ENCODE measurements around the gene CNTFR.

Gene CNTFR

DNA sequence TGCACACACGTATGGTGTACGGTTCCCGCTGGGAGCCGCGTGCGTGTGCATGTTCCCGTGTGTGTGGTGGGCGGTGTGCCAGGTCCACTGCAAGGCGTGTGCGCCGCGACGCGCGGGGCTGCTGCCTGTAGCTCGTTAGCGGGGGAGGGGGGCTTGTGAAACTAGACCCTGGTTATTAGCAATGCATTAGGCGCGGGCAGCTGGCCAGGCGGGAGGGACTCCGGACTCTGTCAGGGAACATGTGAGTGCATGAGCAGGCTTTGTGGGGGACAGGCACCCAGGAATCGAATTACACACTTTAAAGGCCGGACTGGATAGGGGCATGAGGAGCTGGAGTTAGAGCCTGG is 34.5 kb downstream of the CNTFR start:
- WGBS, 2 experiments: 88 to 90% methylated on average over 23 of the region's 23 CpGs

DNA sequence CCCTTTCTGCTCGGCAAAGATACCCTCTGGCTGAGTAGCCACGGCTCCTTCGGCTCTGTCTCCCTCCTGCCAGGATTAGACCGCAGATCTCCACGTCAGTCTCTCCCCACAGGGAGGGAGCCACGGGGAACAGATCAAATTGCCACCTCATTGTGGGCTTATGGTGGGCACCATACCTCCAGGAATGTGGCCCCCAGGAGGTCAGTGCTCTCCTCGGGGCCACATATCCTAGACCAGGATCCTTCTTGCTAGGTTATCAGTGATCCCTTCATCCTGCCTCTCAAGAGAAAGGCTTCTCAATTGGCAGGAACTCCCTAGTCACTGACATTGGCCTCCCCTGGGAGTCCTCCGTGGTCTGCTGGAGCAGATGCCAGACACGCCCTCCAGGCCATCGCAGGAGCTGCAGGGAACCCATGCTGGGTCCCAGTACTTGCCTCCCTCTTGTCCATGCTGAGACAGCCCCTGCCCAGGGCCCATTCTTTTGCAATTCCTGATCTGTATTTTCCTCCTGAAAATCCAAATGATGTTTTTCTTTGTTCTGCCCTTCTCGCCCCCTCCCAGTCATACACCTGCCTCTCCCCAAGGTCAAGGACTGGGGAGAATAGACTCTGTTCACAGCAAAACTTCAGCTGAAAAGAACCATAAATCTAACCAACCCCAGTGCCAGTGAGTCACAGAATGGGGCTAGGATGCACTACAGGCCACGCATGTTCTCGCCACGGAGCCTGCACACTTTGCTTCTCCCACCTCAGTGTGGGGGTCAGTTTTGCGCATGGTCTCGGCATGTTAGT is 35.1 kb downstream of the CNTFR start:
- H3K27me3 ChIP-seq (ENCODE audit: control insufficient read depth, insufficient read depth, low read length, poor library complexity, severe bottlenecking): no peaks in the 10 kb centered on the region
- H3K9me3 ChIP-seq (ENCODE audit: control insufficient read depth, low read length): no peaks in the 10 kb centered on the region
- peaks cover 19% of the 10 kb centered on the region for H3K4me1 ChIP-seq (ENCODE audit: control insufficient read depth, insufficient read depth, low read length)
- WGBS, 2 experiments: 77% methylated on average over 16 of the region's 16 CpGs
- peaks cover 30% of the 10 kb centered on the region for H3K36me3 ChIP-seq (ENCODE audit: control insufficient read depth, insufficient read depth, low read length)
- no peak overlapping the region for H3K4me3 ChIP-seq (ENCODE audit: insufficient read depth, low read depth, low read length)
- H3K27ac ChIP-seq (ENCODE audit: insufficient read depth, low read depth, low read length, poor library complexity, severe bottlenecking): no peak overlapping the region

More for the DNA sequence above, 34.5 kb downstream of the CNTFR start:
- Histone ChIP-seq H3K4me3 (ENCODE audit: insufficient read depth, low read depth, low read length) (no peak overlapping the region), H3K27me3 (ENCODE audit: control insufficient read depth, insufficient read depth, low read length, poor library complexity, severe bottlenecking) (no peaks in the 10 kb centered on the region), H3K27ac (ENCODE audit: insufficient read depth, low read depth, low read length, poor library complexity, severe bottlenecking) (no peak overlapping the region), H3K4me1 (ENCODE audit: control insufficient read depth, insufficient read depth, low read length) (peaks cover 24% of the 10 kb centered on the region), H3K36me3 (ENCODE audit: control insufficient read depth, insufficient read depth, low read length) (peaks cover 30% of the 10 kb centered on the region), H3K9me3 (ENCODE audit: control insufficient read depth, low read length) (no peaks in the 10 kb centered on the region)

DNA sequence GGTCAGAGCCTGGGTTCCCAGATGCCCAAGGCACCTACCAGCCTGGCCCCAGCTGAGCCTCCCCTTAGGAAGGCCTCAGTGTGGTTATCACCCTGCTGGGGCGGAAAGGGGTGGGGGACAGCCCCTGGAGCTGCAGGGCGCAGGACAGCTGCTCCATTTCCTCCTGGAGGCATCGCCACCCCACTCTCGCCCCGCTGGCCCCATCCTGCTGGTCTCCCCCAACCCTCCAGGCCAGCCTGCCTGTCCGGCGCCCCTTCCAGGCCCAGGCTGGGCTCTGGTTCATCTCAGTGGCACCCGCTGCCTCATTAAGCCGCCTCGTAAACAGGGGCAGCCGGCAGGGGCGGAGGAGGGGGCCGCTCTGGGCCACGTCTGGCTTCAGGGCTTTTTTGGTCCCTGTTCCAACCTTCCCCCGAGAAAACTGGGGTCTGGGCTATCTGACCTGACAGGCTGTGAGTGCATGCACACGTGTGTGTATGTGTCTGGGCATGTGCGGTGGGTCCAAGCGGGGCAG is 36.0 kb downstream of the CNTFR start:
- Histone ChIP-seq H3K27me3 (ENCODE audit: control insufficient read depth, insufficient read depth, low read length, poor library complexity, severe bottlenecking) (no peaks in the 10 kb centered on the region), H3K9me3 (ENCODE audit: control insufficient read depth, low read length) (no peaks in the 10 kb centered on the region), H3K36me3 (ENCODE audit: control insufficient read depth, insufficient read depth, low read length) (peaks cover 30% of the 10 kb centered on the region), H3K4me1 (ENCODE audit: control insufficient read depth, insufficient read depth, low read length) (peaks cover 13% of the 10 kb centered on the region), H3K27ac (ENCODE audit: insufficient read depth, low read depth, low read length, poor library complexity, severe bottlenecking) (no peak overlapping the region), H3K4me3 (ENCODE audit: insufficient read depth, low read depth, low read length) (no peak overlapping the region)
- WGBS, 2 experiments: 92 to 93% methylated on average over 18 of the region's 18 CpGs

DNA sequence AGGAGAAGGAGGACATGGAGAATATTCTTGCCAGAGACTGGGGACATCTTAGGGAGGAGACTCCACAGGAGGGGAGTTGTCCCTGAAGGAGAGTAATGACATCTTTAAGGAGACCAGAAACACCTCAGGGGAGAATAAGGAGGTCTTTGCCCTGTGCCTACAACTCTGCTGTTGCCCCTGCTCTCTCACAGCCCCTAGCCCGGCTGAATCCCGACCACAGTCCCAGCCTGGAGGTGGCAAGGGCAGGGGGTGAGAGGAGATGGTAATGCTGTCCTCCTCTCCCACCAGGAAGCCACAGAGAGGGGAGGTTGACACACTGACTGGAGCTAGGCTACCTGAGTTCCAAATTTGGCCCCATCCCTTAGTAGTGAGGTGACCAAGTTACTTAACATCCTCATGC is 36.5 kb downstream of the CNTFR start:
- WGBS, 2 experiments: 91 to 96% methylated on average over 2 of the region's 2 CpGs
- H3K36me3 ChIP-seq (ENCODE audit: control insufficient read depth, insufficient read depth, low read length): peaks cover 30% of the 10 kb centered on the region
- no peak overlapping the region for H3K4me3 ChIP-seq (ENCODE audit: insufficient read depth, low read depth, low read length)

DNA sequence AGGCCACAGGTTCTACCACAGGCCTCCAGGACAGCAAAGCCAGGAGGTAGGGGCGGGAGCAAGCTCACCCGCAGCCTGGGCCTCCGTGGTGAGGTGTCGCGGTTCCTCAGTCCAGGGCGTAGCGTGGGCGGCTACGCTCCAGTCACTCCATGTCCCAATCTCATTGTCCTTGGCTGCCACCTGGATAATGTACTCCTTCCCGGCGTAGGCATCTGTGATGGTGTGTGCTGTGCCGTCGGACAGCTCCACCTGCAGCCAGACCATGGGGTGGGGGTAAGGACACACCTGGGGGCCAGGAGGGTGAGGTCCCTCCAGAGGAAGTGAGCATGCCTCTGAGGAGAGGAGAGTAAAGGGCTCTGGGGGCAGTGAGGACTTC is 36.9 kb downstream of the CNTFR start:
- Histone ChIP-seq H3K4me3 (ENCODE audit: insufficient read depth, low read depth, low read length) (no peak overlapping the region), H3K36me3 (ENCODE audit: control insufficient read depth, insufficient read depth, low read length) (peaks cover 30% of the 10 kb centered on the region), H3K27ac (ENCODE audit: insufficient read depth, low read depth, low read length, poor library complexity, severe bottlenecking) (no peak overlapping the region), H3K4me1 (ENCODE audit: control insufficient read depth, insufficient read depth, low read length) (peaks cover 15% of the 10 kb centered on the region), H3K27me3 (ENCODE audit: control insufficient read depth, insufficient read depth, low read length, poor library complexity, severe bottlenecking) (no peaks in the 10 kb centered on the region), H3K9me3 (ENCODE audit: control insufficient read depth, low read length) (no peaks in the 10 kb centered on the region)
- 93 to 95% methylated on average over 13 of the region's 13 CpGs for WGBS, 2 experiments

More for the DNA sequence above, 36.5 kb downstream of the CNTFR start:
- Histone ChIP-seq H3K9me3 (ENCODE audit: control insufficient read depth, low read length) (no peaks in the 10 kb centered on the region), H3K27me3 (ENCODE audit: control insufficient read depth, insufficient read depth, low read length, poor library complexity, severe bottlenecking) (no peaks in the 10 kb centered on the region), H3K4me1 (ENCODE audit: control insufficient read depth, insufficient read depth, low read length) (peaks cover 13% of the 10 kb centered on the region), H3K27ac (ENCODE audit: insufficient read depth, low read depth, low read length, poor library complexity, severe bottlenecking) (no peak overlapping the region)

DNA sequence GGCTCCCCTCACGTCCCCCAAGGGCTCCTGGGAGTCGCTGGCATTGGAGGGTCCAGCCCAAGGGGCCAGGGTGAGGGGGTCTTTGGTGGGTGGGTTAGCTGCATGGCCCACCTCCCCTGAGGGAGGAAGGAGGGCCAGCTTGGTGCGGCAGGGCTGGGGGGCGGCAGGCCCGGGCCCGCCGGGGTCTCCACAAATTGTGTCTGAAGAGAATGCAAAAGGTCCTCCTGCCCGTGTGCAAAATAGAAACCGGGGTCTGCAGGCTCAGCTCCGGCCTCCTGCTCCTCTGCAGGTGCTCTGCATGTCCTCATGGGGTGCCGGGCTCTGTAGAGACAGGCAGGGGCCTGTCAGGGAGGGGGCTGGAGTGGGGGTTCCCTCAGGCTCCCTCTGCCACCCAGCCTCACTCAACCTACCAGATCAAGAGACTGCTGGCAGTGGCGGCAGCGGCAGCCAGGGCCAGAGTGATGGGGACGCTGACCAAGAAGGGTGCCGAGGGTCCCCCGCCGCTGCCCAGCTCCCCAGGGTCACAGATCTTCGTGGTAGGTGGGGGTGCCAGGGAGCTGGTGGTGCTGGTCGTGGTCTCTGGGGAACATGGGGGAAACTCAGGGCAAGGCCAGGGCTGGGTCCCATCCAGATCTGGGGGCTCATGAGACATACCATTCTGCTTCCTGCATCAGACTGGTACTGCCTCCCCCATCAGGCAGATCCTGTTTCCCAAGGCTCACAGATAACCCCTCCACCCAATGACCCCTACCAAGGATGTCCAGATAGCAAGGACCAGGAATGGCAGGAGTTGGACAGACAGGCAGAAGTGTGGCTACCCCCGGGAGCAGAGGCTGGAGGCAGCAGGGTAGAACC is 37.5 kb downstream of the CNTFR start:
- H3K4me1 ChIP-seq (ENCODE audit: control insufficient read depth, insufficient read depth, low read length): peaks cover 16% of the 10 kb centered on the region
- H3K27ac ChIP-seq (ENCODE audit: insufficient read depth, low read depth, low read length, poor library complexity, severe bottlenecking): no peak overlapping the region
- WGBS, 2 experiments: 93 to 96% methylated on average over 20 of the region's 20 CpGs
- H3K27me3 ChIP-seq (ENCODE audit: control insufficient read depth, insufficient read depth, low read length, poor library complexity, severe bottlenecking): no peaks in the 10 kb centered on the region
- no peaks in the 10 kb centered on the region for H3K9me3 ChIP-seq (ENCODE audit: control insufficient read depth, low read length)
- H3K4me3 ChIP-seq (ENCODE audit: insufficient read depth, low read depth, low read length): no peak overlapping the region
- peaks cover 25% of the 10 kb centered on the region for H3K36me3 ChIP-seq (ENCODE audit: control insufficient read depth, insufficient read depth, low read length)

DNA sequence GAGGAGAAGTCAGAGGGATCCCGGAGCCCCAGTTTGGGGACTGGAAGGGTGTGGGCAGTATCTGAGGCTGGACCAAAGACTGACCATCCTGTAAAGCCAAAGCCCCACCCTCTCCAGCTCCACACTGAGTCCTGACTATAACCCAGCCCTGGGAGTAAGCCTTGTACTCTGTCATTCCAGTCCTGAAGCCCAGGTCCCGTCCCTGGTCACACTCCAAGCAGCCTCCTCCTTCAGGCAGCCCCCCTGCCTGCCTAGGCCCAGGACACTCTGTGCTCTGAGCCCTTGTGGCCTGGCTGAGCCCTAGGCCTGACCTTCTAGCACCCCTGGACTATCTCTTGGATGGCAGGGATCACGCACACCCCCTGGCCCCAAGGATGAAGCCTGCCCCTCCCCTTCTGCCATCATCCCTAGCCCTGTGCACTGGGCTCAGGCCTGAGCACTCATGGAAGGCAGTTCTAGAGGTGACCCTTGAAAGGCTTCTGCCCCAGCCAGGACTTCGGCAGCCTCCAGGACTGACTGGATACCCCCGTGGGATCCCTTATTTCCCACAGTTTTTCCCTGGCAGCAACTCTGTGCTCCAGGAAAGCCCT is 38.7 kb downstream of the CNTFR start:
- H3K9me3 ChIP-seq (ENCODE audit: control insufficient read depth, low read length): no peaks in the 10 kb centered on the region
- peaks cover 21% of the 10 kb centered on the region for H3K36me3 ChIP-seq (ENCODE audit: control insufficient read depth, insufficient read depth, low read length)
- no peak overlapping the region for H3K27ac ChIP-seq (ENCODE audit: insufficient read depth, low read depth, low read length, poor library complexity, severe bottlenecking)
- H3K4me1 ChIP-seq (ENCODE audit: control insufficient read depth, insufficient read depth, low read length): peaks cover 16% of the 10 kb centered on the region
- no peak overlapping the region for H3K4me3 ChIP-seq (ENCODE audit: insufficient read depth, low read depth, low read length)
- 89 to 92% methylated on average over 5 of the region's 5 CpGs for WGBS, 2 experiments
- no peaks in the 10 kb centered on the region for H3K27me3 ChIP-seq (ENCODE audit: control insufficient read depth, insufficient read depth, low read length, poor library complexity, severe bottlenecking)

DNA sequence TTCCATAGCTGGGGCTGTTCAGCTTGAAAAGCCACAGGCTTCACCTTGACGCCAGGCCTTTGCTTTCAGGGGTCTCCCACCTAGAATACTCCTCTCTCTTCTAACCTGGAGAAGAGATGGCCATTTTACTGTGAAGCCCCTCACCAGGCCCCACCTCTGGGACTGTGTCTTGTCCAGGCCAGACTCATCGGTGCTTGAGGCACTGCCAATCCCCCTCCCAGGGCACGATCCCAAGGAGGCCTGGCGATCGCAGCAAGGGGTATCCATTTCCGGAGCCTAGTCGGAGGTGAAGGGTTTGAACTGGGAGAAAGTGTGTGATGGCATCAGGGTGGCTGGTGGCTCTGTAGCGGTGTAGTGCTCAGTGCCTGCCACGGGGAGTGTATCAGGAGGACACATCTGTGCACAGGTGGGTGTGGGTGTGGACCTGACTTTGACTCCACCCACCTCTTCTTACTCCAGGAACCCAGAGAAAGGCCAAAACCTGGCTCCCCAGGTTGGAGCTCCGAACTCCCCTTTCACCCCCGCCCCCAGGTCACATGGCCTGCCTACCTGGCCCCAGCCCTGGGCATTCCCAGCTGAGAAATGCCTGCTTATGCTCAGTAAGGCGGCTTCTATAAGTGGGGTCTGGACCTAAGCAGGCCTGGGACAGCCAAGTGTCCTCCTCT is 39.4 kb downstream of the CNTFR start:
- WGBS, 2 experiments: 86 to 89% methylated on average over 12 of the region's 12 CpGs
- Histone ChIP-seq H3K9me3 (ENCODE audit: control insufficient read depth, low read length) (no peaks in the 10 kb centered on the region), H3K27ac (ENCODE audit: insufficient read depth, low read depth, low read length, poor library complexity, severe bottlenecking) (no peak overlapping the region), H3K4me1 (ENCODE audit: control insufficient read depth, insufficient read depth, low read length) (peaks cover 11% of the 10 kb centered on the region), H3K4me3 (ENCODE audit: insufficient read depth, low read depth, low read length) (no peak overlapping the region), H3K36me3 (ENCODE audit: control insufficient read depth, insufficient read depth, low read length) (peaks cover 21% of the 10 kb centered on the region), H3K27me3 (ENCODE audit: control insufficient read depth, insufficient read depth, low read length, poor library complexity, severe bottlenecking) (no peaks in the 10 kb centered on the region)

DNA sequence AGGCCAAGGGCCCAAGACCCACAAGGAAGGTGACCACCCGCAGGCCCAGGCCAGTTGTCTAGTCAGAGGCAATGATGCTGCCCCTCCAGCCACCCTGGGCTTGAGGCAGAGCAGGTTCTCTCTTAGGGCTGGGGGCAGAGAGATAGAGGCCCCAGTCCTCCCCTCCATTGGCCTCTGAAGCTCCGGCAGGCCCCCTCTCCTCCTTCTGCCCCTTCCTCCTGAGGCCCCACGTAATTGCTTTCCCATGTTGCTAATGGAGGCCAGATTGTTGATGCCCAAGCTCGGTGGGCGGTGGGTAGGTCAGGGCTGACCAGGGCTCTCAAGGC is 40.2 kb downstream of the CNTFR start:
- peaks cover 3% of the 10 kb centered on the region for H3K4me1 ChIP-seq (ENCODE audit: control insufficient read depth, insufficient read depth, low read length)
- no peak overlapping the region for H3K27ac ChIP-seq (ENCODE audit: insufficient read depth, low read depth, low read length, poor library complexity, severe bottlenecking)
- peaks cover 16% of the 10 kb centered on the region for H3K36me3 ChIP-seq (ENCODE audit: control insufficient read depth, insufficient read depth, low read length)
- WGBS, 2 experiments: 85 to 94% methylated on average over 5 of the region's 5 CpGs
- no peak overlapping the region for H3K4me3 ChIP-seq (ENCODE audit: insufficient read depth, low read depth, low read length)
- H3K27me3 ChIP-seq (ENCODE audit: control insufficient read depth, insufficient read depth, low read length, poor library complexity, severe bottlenecking): no peaks in the 10 kb centered on the region
- H3K9me3 ChIP-seq (ENCODE audit: control insufficient read depth, low read length): no peaks in the 10 kb centered on the region
